MM.1S (cell line): ENCODE results near the gene CYTH1.
A peak's percentile ranks its signal among the peaks of the same experiment; 100 is the strongest.

Experiments
- DNase-seq: peaks from one replicate; pipeline ENCODE4 v3.0.0-alpha.2; 2015
- H2AFZ ChIP-seq: fragments of 300-600 bp; sonication (generic); 2 replicates; pipeline ENCODE4 v1.6.0; 2016; ENCODE audit warnings: antibody characterized with exemption, low read length
- H3F3A ChIP-seq: fragments of 300-600 bp; sonication (generic); 2 replicates; pipeline ENCODE4 v1.6.1; 2016; ENCODE audit warnings: mild to moderate bottlenecking, antibody characterized with exemption, low read length, moderate library complexity, mixed read lengths; ENCODE audit not compliant: insufficient read depth
- H3K27ac ChIP-seq: fragments of 300-600 bp; sonication (generic); 2 replicates; pipeline ENCODE4 v1.5.1; 2016; ENCODE audit warnings: mild to moderate bottlenecking, low read length
- H3K27me3 ChIP-seq: fragments of 300-600 bp; sonication (generic); replicated peaks from 2 replicates; pipeline ENCODE4 v1.6.0; 2016; ENCODE audit warnings: low read length; ENCODE audit not compliant: insufficient read depth
- H3K36me3 ChIP-seq: fragments of 300-600 bp; sonication (generic); replicated peaks from 2 replicates; pipeline ENCODE4 v1.6.1; 2016; ENCODE audit warnings: mild to moderate bottlenecking, low read length, mixed read lengths; ENCODE audit not compliant: insufficient read depth
- H3K4me1 ChIP-seq: fragments of 300-600 bp; sonication (generic); 2 replicates; pipeline ENCODE4 v1.6.1; 2016; ENCODE audit warnings: low read length, mixed read lengths
- H3K4me2 ChIP-seq: fragments of 300-600 bp; sonication (generic); 2 replicates; pipeline ENCODE4 v1.6.0; 2016; ENCODE audit warnings: low read depth, low read length
- H3K4me3 ChIP-seq: fragments of 300-600 bp; sonication (generic); 2 replicates; pipeline ENCODE4 v1.5.1; 2016; ENCODE audit warnings: low read length, mixed read lengths
- H3K79me2 ChIP-seq: fragments of 300-600 bp; sonication (generic); 2 replicates; pipeline ENCODE4 v1.6.1; 2016; ENCODE audit warnings: mixed run types, low read length, mixed read lengths
- H3K9ac ChIP-seq: fragments of 300-600 bp; sonication (generic); 2 replicates; pipeline ENCODE4 v1.6.1; 2016; ENCODE audit warnings: low read length, mixed read lengths
- H3K9me2 ChIP-seq: fragments of 300-600 bp; sonication (generic); replicated peaks from 2 replicates; pipeline ENCODE4 v1.6.1; 2016; ENCODE audit warnings: mild to moderate bottlenecking, low read length, mixed read lengths; ENCODE audit not compliant: insufficient read depth
- H3K9me3 ChIP-seq: fragments of 300-600 bp; sonication (generic); replicated peaks from 2 replicates; pipeline ENCODE4 v1.6.1; 2016; ENCODE audit warnings: mild to moderate bottlenecking, low read length, mixed read lengths; ENCODE audit not compliant: insufficient read depth
- H4K20me1 ChIP-seq: fragments of 300-600 bp; sonication (generic); 2 replicates; pipeline ENCODE4 v1.6.1; 2016; ENCODE audit warnings: mild to moderate bottlenecking, low read length, moderate library complexity, mixed read lengths; ENCODE audit not compliant: insufficient read depth
- CTCF ChIP-seq: fragments of 300-600 bp; sonication (generic); IDR thresholded peaks from 2 replicates; pipeline ENCODE4 v1.5.1; 2016; ENCODE audit warnings: antibody characterized with exemption, low read length, mixed read lengths
- EZH2 ChIP-seq: fragments of 300-600 bp; sonication (generic); optimal IDR thresholded peaks from 2 replicates; pipeline ENCODE3; 2017; ENCODE audit warnings: low read depth, mild to moderate bottlenecking, antibody characterized with exemption, low read length, mixed read lengths
- EZH2phosphoT487 ChIP-seq: fragments of 300-600 bp; sonication (generic); IDR thresholded peaks from 2 replicates; pipeline ENCODE4 v1.6.1; 2018; ENCODE audit warnings: antibody characterized with exemption, low read length

CYTH1 gene

GRCh38 chr17:78742901-78743300, 39.2 kb downstream of the CYTH1 start:
- Histone ChIP-seq H3K9me3 (no peaks in the 10 kb centered on the region), H2AFZ (no peak overlapping the region), H3F3A (peaks cover 33% of the 10 kb centered on the region), H3K4me2 (no peak overlapping the region), H3K79me2 (peaks cover 98% of the 10 kb centered on the region), H3K4me3 (no peak overlapping the region), H4K20me1 (no peaks in the 10 kb centered on the region), H3K9me2 (no peaks in the 10 kb centered on the region), H3K27me3 (no peaks in the 10 kb centered on the region), H3K9ac (no peak overlapping the region), H3K36me3 (no peaks in the 10 kb centered on the region), H3K4me1 (peaks cover 86% of the 10 kb centered on the region), H3K27ac (no peak overlapping the region)
- DNase-seq: no peak
- TF ChIP-seq CTCF: no peak
- no peak for TF ChIP-seq EZH2
- no peak for TF ChIP-seq EZH2phosphoT487

GRCh38 chr17:78741644-78742284, 40.3 kb downstream of the CYTH1 start:
- peaks cover 86% of the 10 kb centered on the region for H3K4me1 ChIP-seq
- H3K79me2 ChIP-seq: peaks cover 100% of the 10 kb centered on the region
- no peaks in the 10 kb centered on the region for H3K27me3 ChIP-seq
- no peak overlapping the region for H3K9ac ChIP-seq
- no peaks in the 10 kb centered on the region for H4K20me1 ChIP-seq
- H3K4me3 ChIP-seq: no peak overlapping the region
- H3K36me3 ChIP-seq: no peaks in the 10 kb centered on the region
- no peak overlapping the region for H3K27ac ChIP-seq
- no peak overlapping the region for H2AFZ ChIP-seq
- TF ChIP-seq CTCF: no peak
- TF ChIP-seq EZH2: no peak
- TF ChIP-seq EZH2phosphoT487: no peak
- no peak overlapping the region for H3K4me2 ChIP-seq
- no peaks in the 10 kb centered on the region for H3K9me2 ChIP-seq
- no peak for DNase-seq
- H3K9me3 ChIP-seq: no peaks in the 10 kb centered on the region
- H3F3A ChIP-seq: peaks cover 30% of the 10 kb centered on the region

GRCh38 chr17:78739331-78739931, 42.6 kb downstream of the CYTH1 start:
- Histone ChIP-seq H3K79me2 (peaks cover 100% of the 10 kb centered on the region), H3K4me2 (peak overlapping the region; percentile 17; the same call in 1 of the 2 replicates), H3K27me3 (no peaks in the 10 kb centered on the region), H3K4me1 (peaks cover 69% of the 10 kb centered on the region), H3K4me3 (no peak overlapping the region), H4K20me1 (no peaks in the 10 kb centered on the region), H3K27ac (peak overlapping the region; percentile 57; the same call in 1 of the 2 replicates), H3F3A (peaks cover 50% of the 10 kb centered on the region), H2AFZ (no peak overlapping the region), H3K9ac (peak overlapping the region; percentile 3; the same call in 1 of the 2 replicates), H3K36me3 (no peaks in the 10 kb centered on the region), H3K9me3 (no peaks in the 10 kb centered on the region), H3K9me2 (no peaks in the 10 kb centered on the region)
- TF ChIP-seq EZH2 (no peak), CTCF (no peak), EZH2phosphoT487 (no peak)
- DNase-seq: peak; percentile 41
